H1 (cell line): ENCODE measurements around the gene SNAP25. TPM values are rescaled to one million over a fixed set of nuclear protein-coding genes. Genes with fewer than 3 reads are reported as not detected.

Experiments
- CTCF ChIA-PET: fragments of 300-600 bp; sonication (Branson Sonifier 250); formaldehyde crosslinking; loops from one replicate; lab custom pipeline; 2021; ENCODE audit not compliant: partially characterized antibody; lab: Charles Lee
- POLR2A ChIA-PET: fragments of 300-600 bp; sonication (Branson Sonifier 250); formaldehyde crosslinking; loops from one replicate; lab custom pipeline; 2021; ENCODE audit warnings: inconsistent platforms; ENCODE audit not compliant: partially characterized antibody; lab: Charles Lee
- DNase-seq, 2 experiments: peaks; one replicate each; pipeline versions ENCODE4 v3.0.0 to v3.0.0-alpha.2; 2010 to 2022; ENCODE audit warnings: low spot score in 2 of 2, low read depth in 1 of 2, mixed read lengths in 1 of 2
- FAIRE-seq: peaks from 2 replicates; lab custom pipeline; 2011; peaks lifted over from hg19 to GRCh38; lab: Jason Lieb, UNC
- H2AFZ ChIP-seq: 2 replicates; pipeline ENCODE4 v1.8.1; 2012; ENCODE audit warnings: low read length, inconsistent platforms
- H2AK5ac ChIP-seq: 2 replicates; pipeline ENCODE4 v1.6.1; 2013; ENCODE audit warnings: low read depth, low read length
- H2BK120ac ChIP-seq: replicated peaks from 2 replicates; pipeline ENCODE3; 2013; ENCODE audit warnings: low read depth, low read length, inconsistent platforms
- H2BK12ac ChIP-seq: 2 replicates; pipeline ENCODE4 v1.6.1; 2013; ENCODE audit warnings: low read depth, low read length
- H2BK15ac ChIP-seq: 2 replicates; pipeline ENCODE4 v1.6.1; 2013; ENCODE audit warnings: low read length
- H2BK20ac ChIP-seq: 2 replicates; pipeline ENCODE4 v1.6.1; 2013; ENCODE audit warnings: low read length
- H2BK5ac ChIP-seq: 2 replicates; pipeline ENCODE4 v1.6.1; 2013; ENCODE audit warnings: low read depth, low read length
- H3K14ac ChIP-seq: 2 replicates; pipeline ENCODE4 v1.6.1; 2013; ENCODE audit warnings: inconsistent platforms; ENCODE audit not compliant: insufficient read length
- H3K18ac ChIP-seq: 2 replicates; pipeline ENCODE4 v1.6.1; 2013; ENCODE audit warnings: low read length; ENCODE audit errors: extremely low read depth
- H3K23ac ChIP-seq: 2 replicates; pipeline ENCODE4 v1.6.1; 2013; ENCODE audit warnings: inconsistent platforms; ENCODE audit not compliant: insufficient read length
- H3K23me2 ChIP-seq: 2 replicates; pipeline ENCODE4 v1.6.1; 2013; ENCODE audit warnings: low read depth, low read length
- H3K27ac ChIP-seq: 2 replicates; pipeline ENCODE4 v1.6.1; 2011; ENCODE audit warnings: low read depth, low read length, inconsistent platforms
- H3K27me3 ChIP-seq, 4 experiments: replicated peaks in 1 of 4; 1 replicate in 1 of 4; 2 replicates in 3 of 4; pipeline versions ENCODE4 v1.6.1 to v1.8.1; 2011 to 2013; ENCODE audit warnings: low read length in 3 of 4, mild to moderate bottlenecking in 3 of 4, inconsistent platforms in 2 of 4, mixed read lengths in 2 of 4, moderate library complexity in 1 of 4; ENCODE audit not compliant: control insufficient read depth in 3 of 4, insufficient read depth in 3 of 4; ENCODE audit errors: extremely low read depth in 1 of 4
- H3K36me3 ChIP-seq, 4 experiments: 2 replicates each; pipeline versions ENCODE4 v1.6.1 to v1.8.1; 2011 to 2013; ENCODE audit warnings: mild to moderate bottlenecking in 4 of 4, low read length in 3 of 4, moderate library complexity in 2 of 4, control low read depth in 1 of 4, inconsistent platforms in 1 of 4; ENCODE audit not compliant: insufficient read depth in 4 of 4, control insufficient read depth in 2 of 4
- H3K4ac ChIP-seq: replicated peaks from 2 replicates; pipeline ENCODE3; 2013; ENCODE audit warnings: low read length, low read depth, mixed read lengths, inconsistent platforms; ENCODE audit not compliant: insufficient read length
- H3K4me1 ChIP-seq, 4 experiments: replicated peaks in 1 of 4; 1 replicate in 1 of 4; 2 replicates in 3 of 4; pipeline versions ENCODE4 v1.6.1 to v1.8.1; 2011 to 2013; ENCODE audit warnings: low read length in 3 of 4, inconsistent platforms in 2 of 4, mixed read lengths in 1 of 4; ENCODE audit not compliant: insufficient read depth in 4 of 4, control insufficient read depth in 3 of 4
- H3K4me2 ChIP-seq, 2 experiments: 2 replicates each; pipeline versions ENCODE4 v1.6.1 to v1.8.1; 2011 to 2013; ENCODE audit warnings: low read depth in 2 of 2, low read length in 2 of 2, control low read depth in 1 of 2, inconsistent platforms in 1 of 2, mild to moderate bottlenecking in 1 of 2; ENCODE audit not compliant: insufficient read depth in 1 of 2
- H3K4me3 ChIP-seq, 4 experiments: fragments of 200-600, 300-600 bp in 1 of 4; sonication (generic), shearing (Covaris generic), sonication (Bioruptor Twin) in 1 of 4; 2 replicates each; pipeline versions ENCODE4 v1.5.1 to v1.8.1; 2011 to 2016; ENCODE audit warnings: low read length in 4 of 4, low read depth in 3 of 4, control low read depth in 2 of 4, inconsistent platforms in 2 of 4, mild to moderate bottlenecking in 2 of 4, mixed read lengths in 1 of 4, moderate library complexity in 1 of 4; ENCODE audit not compliant: insufficient read depth in 2 of 4; ENCODE audit errors: extremely low read depth in 1 of 4
- H3K56ac ChIP-seq: replicated peaks from 2 replicates; pipeline ENCODE3; 2013; ENCODE audit warnings: low read depth, mild to moderate bottlenecking, mixed read lengths, low read length, inconsistent platforms; ENCODE audit not compliant: insufficient read length
- H3K79me1 ChIP-seq: 2 replicates; pipeline ENCODE4 v1.6.1; 2013; ENCODE audit warnings: low read depth, low read length, control low read depth
- H3K79me2 ChIP-seq, 2 experiments: 2 replicates each; pipeline versions ENCODE4 v1.6.1 to v1.8.1; 2012 to 2013; ENCODE audit warnings: low read length in 2 of 2, mild to moderate bottlenecking in 2 of 2, inconsistent platforms in 1 of 2; ENCODE audit not compliant: insufficient read depth in 2 of 2, control insufficient read depth in 1 of 2
- H3K9ac ChIP-seq, 4 experiments: replicated peaks in 1 of 4; 1 replicate in 1 of 4; 2 replicates in 3 of 4; pipeline versions ENCODE4 v1.6.1 to v1.8.1; 2011 to 2013; ENCODE audit warnings: low read depth in 3 of 4, low read length in 3 of 4, control low read depth in 2 of 4, mild to moderate bottlenecking in 2 of 4, moderate library complexity in 2 of 4, inconsistent platforms in 1 of 4; ENCODE audit errors: extremely low read depth in 1 of 4
- H3K9me3 ChIP-seq, 2 experiments: 2 replicates each; pipeline versions ENCODE4 v1.6.1 to v1.8.1; 2012 to 2013; ENCODE audit warnings: mild to moderate bottlenecking in 2 of 2, moderate library complexity in 2 of 2, control low read depth in 1 of 2, inconsistent platforms in 1 of 2, low read depth in 1 of 2, low read length in 1 of 2, mixed read lengths in 1 of 2; ENCODE audit not compliant: insufficient read depth in 2 of 2
- H4K20me1 ChIP-seq, 2 experiments: replicated peaks in 1 of 2; 2 replicates each; pipeline versions ENCODE3 to v1.8.1; 2011 to 2013; ENCODE audit warnings: inconsistent platforms in 2 of 2, low read length in 2 of 2, mild to moderate bottlenecking in 1 of 2; ENCODE audit not compliant: insufficient read depth in 2 of 2, control insufficient read depth in 1 of 2
- H4K5ac ChIP-seq: 2 replicates; pipeline ENCODE4 v1.6.1; 2013; ENCODE audit warnings: low read length, low read depth, mixed read lengths, inconsistent platforms; ENCODE audit not compliant: insufficient read length
- H4K8ac ChIP-seq: 2 replicates; pipeline ENCODE4 v1.8.0; 2013; ENCODE audit warnings: mild to moderate bottlenecking, moderate library complexity, low read length, inconsistent platforms; ENCODE audit not compliant: insufficient read depth; ENCODE audit errors: extremely low read depth
- H4K91ac ChIP-seq: replicated peaks from 2 replicates; pipeline ENCODE3; 2013; ENCODE audit warnings: low read length, mixed read lengths, inconsistent platforms; ENCODE audit not compliant: insufficient read length
- KDM1A ChIP-seq: fragments of 200-600, 300-600 bp; sonication (generic); IDR thresholded peaks from 2 replicates; pipeline ENCODE4 v1.7.1; 2016; ENCODE audit warnings: mild to moderate bottlenecking, low read length, borderline replicate concordance
- WGBS, 2 experiments: shearing (Covaris generic) in 1 of 2; methylation state at CpG; one replicate each; pipeline versions ENCODE4 v1.1.6 to v1.1.7; 2013 to 2015; ENCODE audit warnings: low lambda C conversion rate in 2 of 2, mixed read lengths in 2 of 2, inconsistent platforms in 1 of 2, low coverage in 1 of 2, missing lambda C conversion rate in 1 of 2; ENCODE audit not compliant: insufficient replicate concordance in 2 of 2, insufficient coverage in 1 of 2, insufficient read length in 1 of 2; ENCODE audit errors: extremely low coverage in 1 of 2, missing lambda C conversion rate in 1 of 2; 5-methylcytosine and 5-hydroxymethylcytosine counted together
- polyA plus RNA-seq, 7 experiments: library from polyadenylated mRNA; depleted of rRNA in 3 of 7; stranded (reverse) in 5 of 7; unstranded in 2 of 7; fragments of >200 nt in 5 of 7; fragments of 200-250 nt in 2 of 7; gene quantifications; 1 replicate in 5 of 7; 2 replicates in 1 of 7; 4 replicates in 1 of 7; pipeline versions ENCODE4 v1.2.1 to v1.2.3, GENCODE V29; 2011 to 2013; ENCODE audit warnings: missing spikeins in 2 of 7, mixed read lengths in 2 of 7
- total RNA-seq: library from RNA; stranded (reverse); fragmentation: NEBNext Ultra II Directional; extraction: Animal tissue kit (Norgen Biotek cat#: 25700); gene quantifications from 2 replicates; pipeline ENCODE4 v1.2.1, GENCODE V29; 2021

SNAP25 gene
- total and polyA plus RNA-seq, 2 of the 8 experiments (the other 6 are each of a cell fraction or from before 2014, with no cell fraction given) = 0.51 to 0.52 TPM

- H2AFZ ChIP-seq = no peak overlapping the region
- H3K9me3 ChIP-seq = no peaks in the 10 kb centered on the region
- no peak for FAIRE-seq
These were observed 9.7 kb downstream of the SNAP25 start for GRCh38 chr20:10228330-10228729.

More at GRCh38 chr20:10228330-10228729, 9.7 kb downstream of the SNAP25 start:
- Histone ChIP-seq H4K5ac (no peak overlapping the region), H3K56ac (no peak overlapping the region), H3K36me3 (no peaks in the 10 kb centered on the region), H3K79me2 (no peaks in the 10 kb centered on the region), H4K91ac (no peak overlapping the region), H3K27me3 (no peaks in the 10 kb centered on the region), H3K27ac (no peak overlapping the region), H3K79me1 (no peaks in the 10 kb centered on the region), H2BK15ac (no peak overlapping the region), H3K9ac (no peak overlapping the region), H4K20me1 (no peaks in the 10 kb centered on the region), H3K4me3 (no peak overlapping the region), H3K18ac (no peak overlapping the region), H3K23ac (no peak overlapping the region), H3K14ac (no peak overlapping the region), H2BK5ac (no peak overlapping the region), H2BK12ac (no peak overlapping the region), H3K23me2 (no peaks in the 10 kb centered on the region), H3K4me2 (no peak overlapping the region), H2AK5ac (no peak overlapping the region), H2BK20ac (no peak overlapping the region), H4K8ac (no peak overlapping the region), H3K4me1 (no peaks in the 10 kb centered on the region; a peak in 1 of 7 replicates), H2BK120ac (no peak overlapping the region), H3K4ac (no peak overlapping the region)
- ChIA-PET CTCF (interaction anchor here (0.9 to 1.4 kb wide), 4 partner anchors 9 to 250 kb away, joined by 3 to 5 read pairs (median 3); no protein-coding TSS in a partner anchor), POLR2A (interaction anchor here (1.1 kb wide), 1 partner anchor 121 kb away, joined by 3 read pairs; no protein-coding TSS in a partner anchor)
- 76% methylated on average over 2 of the region's 2 CpGs; no CpG with 5 or more reads in 1 of the 2 experiments for WGBS, 2 experiments
- TF ChIP-seq KDM1A = no peak
- no peak for DNase-seq
